HuH-7 (cell line): ENCODE measurements around the gene C6orf132.
"Not testable (repeated sequence)": the region's sequence is repeated elsewhere in the genome, so short reads cannot be mapped to it uniquely, and the experiment has no call there.

Experiments
- DNase-seq: peaks from one replicate; pipeline ENCODE4 v3.0.0; 2011; ENCODE audit warnings: low spot score

The C6orf132 gene

GRCh38 chr6:42162812-42163211 is 20.4 kb upstream of the C6orf132 start:
- no peak for DNase-seq

DNA sequence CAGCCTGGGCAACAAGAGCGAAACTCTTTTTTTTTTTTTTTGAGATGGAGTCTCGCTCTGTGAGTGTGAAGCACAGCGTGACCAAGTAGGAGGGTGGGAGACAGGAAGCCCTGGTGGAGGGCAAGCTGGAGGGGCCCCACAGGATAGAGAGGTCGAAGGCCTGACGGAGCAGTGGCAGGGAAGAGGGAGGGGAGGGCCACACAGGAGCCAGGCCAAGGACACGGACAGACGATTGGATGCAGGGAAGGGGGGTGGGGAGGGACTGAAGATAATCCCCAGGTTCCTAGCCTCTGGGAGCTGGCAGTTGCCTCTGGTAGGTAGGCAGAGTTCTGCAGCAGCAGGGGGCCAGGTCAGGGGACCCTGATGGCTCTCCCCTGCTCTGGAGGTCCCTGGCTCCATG is 20.0 kb upstream of the C6orf132 start:
- no peak for DNase-seq

DNA sequence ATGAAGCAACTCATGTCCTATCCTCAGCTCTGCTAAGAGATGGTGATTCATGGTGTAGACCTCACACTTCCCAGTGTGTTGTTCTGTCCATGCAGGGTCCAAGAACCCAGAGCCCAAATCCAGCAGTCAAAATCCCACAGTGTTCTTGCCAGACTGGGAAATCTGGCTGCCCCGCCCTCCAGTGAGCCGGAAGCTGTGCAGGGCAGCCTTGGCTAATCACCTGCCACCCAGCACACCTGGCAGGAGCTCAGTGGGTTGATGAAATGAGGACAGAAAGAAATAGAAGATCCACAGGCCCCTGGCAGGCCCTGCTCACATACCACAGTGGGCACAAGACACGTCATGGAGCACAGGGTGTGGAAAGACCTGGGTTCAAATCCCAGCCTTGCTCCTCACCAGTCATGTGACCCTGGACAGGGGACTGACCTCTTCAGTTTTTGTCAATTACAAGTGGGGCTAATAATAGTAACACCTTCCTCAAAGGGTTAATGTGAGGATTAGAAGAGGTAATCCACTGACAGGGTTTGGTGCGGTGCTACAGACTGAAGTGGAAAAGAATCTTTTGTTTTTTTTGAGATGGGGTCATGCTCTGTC is 17.1 kb upstream of the C6orf132 start:
- DNase-seq = no peak

DNA sequence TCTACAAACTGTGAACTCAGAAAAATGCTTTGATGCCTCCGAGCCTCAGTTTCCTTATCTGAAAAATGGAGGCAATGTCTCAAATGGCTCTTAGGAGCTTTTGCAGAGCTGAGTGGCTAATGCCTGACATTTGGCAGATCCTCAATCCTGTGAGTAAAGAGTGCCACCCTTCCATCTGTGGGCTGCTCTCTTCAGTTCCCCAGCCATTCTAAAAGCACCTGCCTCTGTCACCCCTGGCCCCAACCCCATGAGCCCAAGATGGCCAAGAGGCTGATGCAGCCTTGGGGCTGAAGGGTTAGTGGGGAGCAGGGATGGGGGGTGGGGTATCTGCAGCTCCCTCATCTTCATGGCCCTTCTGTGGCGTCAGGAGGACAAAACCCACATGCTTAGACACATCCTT is 16.2 kb upstream of the C6orf132 start:
- DNase-seq = no peak

GRCh38 chr6:42158011-42158410 is 15.6 kb upstream of the C6orf132 start:
- no peak for DNase-seq

GRCh38 chr6:42156638-42157037 is 14.2 kb upstream of the C6orf132 start:
- DNase-seq = no peak

- DNase-seq = no peak
These were observed 12.9 kb upstream of the C6orf132 start for GRCh38 chr6:42155293-42155692.

- DNase-seq = no peak
These were observed 12.2 kb upstream of the C6orf132 start for GRCh38 chr6:42154461-42155209.

DNA sequence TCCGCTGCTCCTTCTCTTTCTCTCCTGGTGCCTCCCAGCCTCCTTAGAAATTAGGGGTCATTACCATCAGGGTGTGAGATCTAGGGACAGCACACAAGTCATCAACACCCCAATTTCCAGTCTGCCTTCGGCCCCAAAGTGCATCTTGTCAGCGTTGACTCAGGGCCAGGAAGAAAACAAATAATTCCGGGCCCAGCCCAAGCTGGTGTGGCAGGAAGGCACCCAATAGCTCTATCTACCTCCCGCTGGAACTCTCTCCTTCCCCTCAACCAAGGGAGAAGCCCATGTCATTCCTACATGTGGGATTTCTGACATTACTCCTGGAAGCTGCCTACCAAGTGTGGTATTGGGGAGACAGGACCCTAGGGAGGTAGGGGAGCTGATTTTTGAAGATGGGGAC is 11.5 kb upstream of the C6orf132 start:
- no peak for DNase-seq

DNA sequence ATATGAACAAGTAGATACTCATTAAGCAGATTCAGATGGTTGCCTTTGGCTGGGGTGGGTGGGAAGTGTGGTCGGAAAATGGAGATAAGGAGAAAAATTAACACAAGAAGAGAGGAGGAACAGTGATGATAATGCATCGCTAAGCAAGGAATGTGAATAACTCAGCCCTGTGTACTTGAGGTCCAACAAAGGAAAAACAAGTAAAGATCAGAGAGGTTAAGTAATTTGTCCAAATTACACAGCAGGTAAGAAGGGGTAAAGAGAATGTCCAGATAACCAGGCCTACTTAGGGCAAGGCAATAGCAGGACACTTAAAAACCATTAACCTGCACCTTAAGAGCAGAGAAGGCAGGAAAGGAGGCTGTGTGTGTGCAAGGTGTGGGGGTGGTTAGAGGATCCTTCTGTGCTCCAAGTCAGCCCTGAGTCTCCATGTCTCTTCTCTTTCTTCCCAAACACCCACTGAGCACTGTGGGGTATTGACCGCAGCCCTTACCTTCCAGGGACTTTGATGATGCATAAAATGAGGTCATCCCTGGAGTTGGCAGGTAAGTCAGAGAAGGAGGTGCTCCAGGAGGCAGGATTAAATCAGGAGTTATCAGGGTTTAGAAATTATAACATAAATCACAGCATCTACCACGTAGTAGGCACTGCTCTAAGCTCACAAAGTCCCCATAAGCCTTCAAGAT is 10.3 kb upstream of the C6orf132 start:
- not testable (repeated sequence) for DNase-seq

DNA sequence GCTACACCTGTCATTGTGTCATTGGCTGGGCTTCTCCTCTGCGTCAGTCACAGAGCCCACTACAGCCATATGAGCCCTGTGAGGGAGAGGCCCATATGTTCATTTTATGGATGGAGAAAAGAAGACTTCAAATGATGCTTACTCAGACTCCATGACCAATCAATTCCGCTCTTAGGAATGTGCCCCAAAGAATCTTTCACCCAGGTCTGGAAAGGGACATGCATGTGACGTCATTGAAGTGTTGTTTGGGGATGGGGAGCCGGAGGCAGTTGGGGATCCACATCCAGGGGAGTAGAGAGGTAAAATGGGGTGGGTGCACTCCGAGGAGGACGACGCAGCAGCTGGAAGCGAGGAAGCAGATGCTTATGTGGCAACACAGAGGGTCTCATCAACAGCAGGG is 9.6 kb upstream of the C6orf132 start:
- DNase-seq = no peak

GRCh38 chr6:42150254-42150653 is 7.8 kb upstream of the C6orf132 start:
- DNase-seq = no peak

- DNase-seq = no peak
These were observed 5.6 kb upstream of the C6orf132 start for GRCh38 chr6:42148058-42148457.

- DNase-seq = no peak
These were observed 4.7 kb upstream of the C6orf132 start for GRCh38 chr6:42147138-42147562.

DNA sequence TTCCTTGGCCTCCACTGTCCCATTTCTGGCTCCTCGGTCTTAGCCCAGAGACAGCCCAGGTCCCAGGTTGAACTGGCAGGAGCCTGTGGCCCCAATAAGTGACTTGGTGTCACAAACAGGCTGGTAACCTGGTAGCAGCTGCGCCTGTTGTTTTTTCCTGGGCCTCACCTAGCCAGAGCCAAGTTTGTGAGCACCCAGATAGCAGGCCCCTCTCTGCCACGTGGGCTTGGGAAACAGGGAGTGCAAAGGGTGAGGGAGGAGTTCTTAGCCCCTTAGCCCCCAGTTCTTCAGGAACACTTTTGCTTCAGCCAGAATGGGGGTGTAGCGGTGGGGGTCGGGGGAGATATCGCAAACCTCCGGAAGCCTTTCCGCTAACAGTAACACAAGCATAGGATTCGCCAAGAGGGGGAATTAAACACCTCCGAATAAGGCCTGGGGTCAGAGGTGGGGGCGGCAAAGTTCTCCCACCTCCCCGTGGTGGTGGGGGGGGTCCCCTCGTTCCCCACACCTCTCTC is 760 bp downstream of the C6orf132 start:
- no peak for DNase-seq

- DNase-seq = no peak
These were observed 1.4 kb downstream of the C6orf132 start for GRCh38 chr6:42140756-42141602.

DNA sequence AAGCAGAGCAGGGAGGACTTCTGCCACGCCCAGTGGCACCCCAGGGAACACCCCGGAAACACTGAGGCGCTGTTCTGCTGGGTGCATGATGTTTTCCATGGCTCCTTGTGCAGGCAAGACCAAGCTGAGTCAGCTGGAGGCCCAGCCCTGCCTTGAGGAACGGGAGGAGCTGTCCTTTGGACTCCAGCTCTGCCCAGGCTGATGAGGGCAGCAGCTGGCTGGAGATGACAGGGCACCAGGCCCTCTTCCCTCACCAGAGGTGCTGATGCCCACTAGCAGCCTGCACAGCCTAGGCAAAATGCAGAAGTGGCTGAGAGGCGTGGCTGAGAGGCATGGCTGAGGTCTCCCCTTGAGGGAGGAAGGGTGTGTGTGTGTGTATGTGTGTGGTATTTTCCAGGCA is 2.4 kb downstream of the C6orf132 start:
- no peak for DNase-seq

GRCh38 chr6:42138630-42139619 is 3.5 kb downstream of the C6orf132 start:
- DNase-seq = peak; percentile 67

DNA sequence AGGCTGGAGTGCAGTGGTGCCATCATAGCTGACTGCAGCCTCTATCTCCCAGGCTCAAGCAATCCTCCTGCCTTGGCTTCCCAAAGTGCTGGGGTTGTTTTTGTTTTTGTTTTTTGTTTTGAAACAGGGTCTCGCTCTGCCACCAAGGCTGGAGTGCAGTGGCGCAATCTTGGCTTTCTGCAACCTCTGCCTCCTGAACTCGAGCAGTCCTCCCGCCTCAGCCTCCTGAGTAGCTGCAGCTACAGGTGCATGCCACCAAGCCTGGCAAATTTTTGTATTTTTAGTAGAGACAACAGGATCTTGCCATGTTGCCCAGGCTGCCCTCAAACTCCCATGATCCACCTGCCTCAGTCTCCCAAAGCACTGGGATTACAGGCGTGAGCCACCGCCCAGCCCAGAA is 4.2 kb downstream of the C6orf132 start:
- no peak for DNase-seq

- no peak for DNase-seq
These were observed 5.1 kb downstream of the C6orf132 start for GRCh38 chr6:42137194-42137753.
